GM21786 (cell line): ENCODE data around the gene HACD2.

Source experiments
- ATAC-seq: cut with Tn5 transposase; IDR thresholded peaks from one replicate; pipeline ENCODE4 v1.9.1; 2021; ENCODE audit not compliant: unreplicated experiment

HACD2 gene

DNA sequence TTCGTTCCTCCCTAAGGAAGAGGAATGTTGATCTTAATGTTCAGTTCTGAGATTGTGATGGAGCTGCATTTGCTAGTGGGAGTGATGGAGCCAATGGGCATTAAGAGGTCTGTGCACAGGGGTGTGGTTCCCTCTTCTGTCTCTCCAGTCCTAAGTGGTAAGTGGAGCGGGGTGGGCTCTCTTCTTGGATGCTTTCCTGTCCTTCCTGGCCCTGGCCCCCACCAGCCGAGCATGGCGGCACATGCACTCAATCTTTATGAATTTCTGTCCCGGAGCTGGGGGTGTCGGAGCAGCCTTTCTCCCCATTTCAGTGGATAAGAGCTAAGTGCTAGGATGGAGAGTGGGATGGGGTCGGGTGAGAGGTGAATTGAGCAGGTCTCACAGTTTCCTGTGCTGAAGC lies 98.4 kb downstream of the HACD2 start:
- no peak for ATAC-seq

DNA sequence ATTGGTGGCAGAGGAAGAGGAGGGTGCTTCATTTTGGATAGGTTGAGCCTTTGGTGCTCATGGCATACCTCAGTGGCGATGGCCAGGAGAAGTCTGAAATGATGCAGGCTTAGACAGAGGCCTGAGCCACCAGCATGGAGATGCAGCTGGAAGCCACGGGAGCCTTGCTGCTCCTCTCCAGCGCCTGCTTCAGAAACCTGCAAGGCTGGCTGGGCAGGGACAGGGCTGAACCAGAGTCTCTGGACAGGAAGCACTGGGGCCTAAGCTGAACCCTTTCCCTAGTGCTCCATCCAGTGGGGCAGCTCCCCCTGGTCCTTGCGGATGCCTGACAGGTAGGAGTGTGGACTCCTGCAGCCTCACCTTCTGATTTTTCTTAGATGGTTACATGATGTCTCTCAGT lies 99.3 kb downstream of the HACD2 start:
- no peak for ATAC-seq

DNA sequence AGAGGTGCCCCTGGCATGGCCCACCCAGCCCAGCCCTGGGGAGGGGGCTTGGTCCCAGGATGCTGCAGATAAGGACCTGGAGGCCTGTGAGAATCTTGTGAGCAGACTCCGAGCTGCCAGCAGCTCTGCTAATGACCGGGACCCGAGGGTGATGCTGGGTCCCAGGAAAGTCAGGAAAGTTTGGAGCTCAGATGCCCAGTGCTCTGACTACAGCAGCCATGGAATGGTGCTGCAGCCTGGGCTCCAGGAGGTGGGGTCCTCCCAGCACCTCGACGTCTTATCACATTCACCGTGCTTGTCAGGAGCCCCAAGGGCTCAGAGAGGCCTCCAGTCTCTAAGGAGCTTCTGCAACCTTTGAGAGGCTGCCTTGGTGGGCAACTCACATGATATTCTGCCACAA lies 101.7 kb downstream of the HACD2 start:
- ATAC-seq = no peak

DNA sequence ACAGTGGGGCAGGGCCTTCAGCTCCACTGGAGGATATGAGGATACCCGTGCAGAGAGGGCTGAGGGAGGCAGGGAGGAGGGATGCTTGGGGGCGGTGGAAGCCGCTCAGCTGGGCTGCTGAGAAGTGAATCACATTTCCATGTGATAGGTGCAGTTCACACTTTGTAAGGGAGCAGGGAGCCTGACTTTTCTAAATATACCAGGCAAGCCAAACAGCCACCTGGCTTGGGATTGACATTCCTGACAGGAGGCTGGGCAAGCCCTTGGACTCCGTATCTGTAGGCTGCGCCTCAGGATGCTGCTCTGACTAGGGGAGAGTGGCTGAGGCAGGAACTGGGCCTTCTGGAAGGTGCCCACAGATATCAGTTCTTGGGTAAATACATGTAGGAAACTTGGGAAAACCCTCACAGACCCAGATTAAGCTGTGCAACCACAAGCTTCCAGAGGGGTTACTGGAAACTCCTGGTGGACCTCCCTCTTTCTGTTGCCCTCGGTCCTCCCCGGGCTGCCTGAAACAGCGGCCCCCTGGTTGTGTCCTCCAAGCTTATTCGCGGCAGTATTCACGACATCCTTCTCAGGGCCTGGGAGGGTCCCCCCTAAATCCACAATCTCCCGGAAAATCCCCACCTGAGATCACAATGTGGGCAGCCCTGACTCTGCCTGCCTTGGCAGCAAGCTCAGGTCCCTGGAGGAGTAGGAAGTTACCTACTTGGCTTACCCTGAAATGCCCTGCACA lies 103.0 kb downstream of the HACD2 start:
- ATAC-seq = no peak

DNA sequence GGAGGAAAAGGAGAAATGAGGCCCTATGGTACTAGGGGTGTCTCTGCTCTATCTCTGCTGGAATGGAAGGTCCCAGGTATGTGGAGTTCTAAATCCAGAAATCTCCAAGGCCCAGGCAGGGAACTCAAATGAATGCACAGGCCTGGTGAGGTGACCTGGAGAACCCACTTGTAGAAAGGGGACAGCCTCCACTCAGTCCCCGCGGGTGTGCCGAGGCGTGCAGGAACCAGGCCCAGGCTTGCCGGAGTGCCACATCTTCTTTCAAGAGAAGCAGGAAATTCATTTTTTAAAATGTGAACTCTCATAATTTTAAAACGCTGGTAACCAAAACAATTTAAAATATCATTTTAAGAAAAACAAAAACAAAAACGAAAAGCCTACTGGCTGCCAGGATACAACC lies 103.8 kb downstream of the HACD2 start:
- no peak for ATAC-seq

DNA sequence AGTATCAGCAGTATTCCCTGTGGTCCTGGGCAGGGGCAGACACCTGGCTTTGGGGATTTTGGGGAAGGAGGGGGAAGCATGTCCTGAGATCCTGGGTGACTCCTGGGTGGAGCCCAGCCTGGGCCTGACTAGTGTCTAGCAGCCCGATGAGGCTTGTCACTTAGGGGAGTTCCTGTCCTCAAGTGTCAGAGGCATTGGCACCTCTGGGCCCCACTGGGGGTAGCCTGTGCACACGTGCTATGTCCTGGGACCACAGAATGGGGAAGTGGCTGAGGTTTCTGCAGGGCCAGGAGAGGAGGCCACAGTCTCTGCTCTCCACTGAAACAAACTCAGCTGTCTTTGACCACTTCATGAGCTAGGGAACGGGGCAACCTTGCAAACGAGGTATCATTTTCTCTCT lies 104.4 kb downstream of the HACD2 start:
- no peak for ATAC-seq

DNA sequence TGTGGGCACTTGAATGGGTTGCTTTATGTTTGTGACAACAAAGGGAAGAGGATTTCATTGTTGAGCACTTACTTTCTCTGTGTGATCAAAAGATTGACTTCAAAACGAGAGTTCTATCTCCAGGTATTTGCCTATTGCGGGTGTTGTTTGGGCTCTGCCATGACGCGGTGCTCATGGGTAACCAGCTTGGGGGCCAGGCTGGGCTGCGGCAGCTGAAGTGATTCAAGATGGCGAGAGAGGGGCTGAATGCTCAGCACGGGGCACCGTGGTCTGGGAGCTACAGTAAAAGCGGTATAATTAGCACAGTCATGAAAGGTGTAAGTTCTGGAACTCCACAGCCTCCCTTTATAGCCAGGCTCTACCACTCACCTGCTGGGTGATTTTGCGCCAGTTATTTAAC lies 105.0 kb downstream of the HACD2 start:
- ATAC-seq = no peak

DNA sequence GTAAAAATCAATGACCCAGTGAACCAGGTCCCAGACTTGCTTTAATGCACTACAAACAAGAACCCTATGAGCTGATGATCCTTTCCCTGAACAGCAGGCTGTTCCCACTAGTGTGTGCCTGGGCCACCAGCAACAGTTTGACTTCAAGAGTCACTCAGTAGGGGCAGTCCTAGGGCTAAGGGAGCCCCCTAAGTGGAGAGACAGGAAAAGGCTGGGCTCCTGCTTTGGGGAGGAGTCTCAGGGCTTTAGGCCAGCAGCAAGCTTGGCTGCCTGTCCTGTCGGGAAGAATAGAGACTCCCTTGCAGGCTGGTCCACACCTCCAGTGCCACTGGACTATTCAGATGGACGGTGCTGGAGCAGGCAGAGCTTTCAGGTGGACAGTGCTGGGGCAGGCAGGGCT lies 106.5 kb downstream of the HACD2 start:
- no peak for ATAC-seq

DNA sequence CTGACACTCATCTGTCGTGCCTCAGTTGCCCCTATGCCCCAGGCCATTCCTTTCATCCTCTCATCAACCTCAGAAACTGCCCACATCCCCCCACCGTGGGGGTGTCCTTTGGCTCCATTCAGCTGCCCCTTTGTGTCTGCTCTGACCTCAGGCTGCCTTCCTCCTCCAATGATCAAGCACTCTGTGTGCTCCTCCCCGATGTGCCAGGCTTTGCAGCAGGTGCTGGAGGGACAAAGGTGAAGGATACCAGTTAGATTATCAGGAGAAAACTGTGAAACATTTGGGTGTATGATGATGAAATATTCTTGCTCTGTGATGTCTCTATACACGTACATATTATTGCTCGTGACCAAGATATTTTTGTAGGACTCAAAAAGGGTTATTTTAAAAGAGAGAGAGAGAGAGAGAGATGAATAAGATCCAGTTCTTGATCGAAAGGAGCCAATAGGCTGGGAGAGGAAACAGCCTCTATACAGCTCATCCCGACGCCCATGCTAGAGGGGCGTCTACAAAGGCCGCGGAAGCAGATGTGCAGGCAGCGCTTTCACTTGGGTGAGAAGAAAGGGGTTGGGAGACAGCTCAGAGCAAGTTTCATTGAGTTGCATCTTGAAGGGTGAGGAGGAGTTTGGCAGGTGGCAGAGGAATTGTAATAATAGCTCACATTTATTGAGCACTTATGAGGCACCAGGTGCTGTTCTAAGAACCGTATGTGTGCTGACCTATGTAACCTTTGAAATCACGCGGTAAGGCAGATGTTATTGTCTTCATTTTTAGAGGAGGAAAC lies 107.7 kb downstream of the HACD2 start:
- no peak for ATAC-seq

DNA sequence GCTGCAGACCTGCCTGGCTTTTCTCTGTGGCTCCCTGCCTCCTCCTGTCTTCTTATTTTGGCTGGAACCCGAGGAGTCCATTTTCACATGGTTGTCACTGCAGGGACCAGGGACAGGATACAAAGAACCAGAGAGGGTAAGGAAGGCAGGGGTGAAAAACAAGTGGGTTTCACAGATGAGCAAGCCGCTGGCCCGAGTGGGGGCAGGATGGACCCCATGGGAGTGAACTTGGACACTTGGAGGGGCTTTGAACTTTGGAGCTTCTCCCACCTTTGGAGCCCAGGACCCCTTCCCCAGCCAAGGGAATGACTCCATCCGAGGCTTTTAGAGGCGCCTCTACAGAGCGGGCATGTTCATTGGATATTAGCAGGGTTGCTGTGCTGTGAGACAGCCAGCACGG lies 109.1 kb downstream of the HACD2 start:
- ATAC-seq = no peak

DNA sequence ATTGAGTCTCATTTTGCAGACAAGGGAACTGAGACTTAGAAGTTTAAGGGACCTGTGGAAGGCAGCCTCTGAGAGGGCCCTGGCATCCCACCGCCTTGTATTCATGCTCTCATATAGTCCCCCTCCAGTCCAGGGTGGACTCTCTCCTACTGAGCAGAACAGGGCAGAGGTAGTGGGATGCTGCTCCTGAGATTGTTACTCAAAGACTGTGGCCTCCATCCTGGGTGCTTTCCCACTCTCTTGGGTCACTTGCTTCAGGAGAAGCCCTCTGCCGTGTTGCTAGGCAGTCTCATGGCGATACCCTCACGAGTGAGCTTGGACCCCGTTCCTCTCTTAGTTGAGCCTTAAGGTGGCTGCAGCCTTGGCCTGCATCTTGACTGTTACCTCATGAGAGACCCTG lies 113.7 kb downstream of the HACD2 start:
- ATAC-seq = no peak

DNA sequence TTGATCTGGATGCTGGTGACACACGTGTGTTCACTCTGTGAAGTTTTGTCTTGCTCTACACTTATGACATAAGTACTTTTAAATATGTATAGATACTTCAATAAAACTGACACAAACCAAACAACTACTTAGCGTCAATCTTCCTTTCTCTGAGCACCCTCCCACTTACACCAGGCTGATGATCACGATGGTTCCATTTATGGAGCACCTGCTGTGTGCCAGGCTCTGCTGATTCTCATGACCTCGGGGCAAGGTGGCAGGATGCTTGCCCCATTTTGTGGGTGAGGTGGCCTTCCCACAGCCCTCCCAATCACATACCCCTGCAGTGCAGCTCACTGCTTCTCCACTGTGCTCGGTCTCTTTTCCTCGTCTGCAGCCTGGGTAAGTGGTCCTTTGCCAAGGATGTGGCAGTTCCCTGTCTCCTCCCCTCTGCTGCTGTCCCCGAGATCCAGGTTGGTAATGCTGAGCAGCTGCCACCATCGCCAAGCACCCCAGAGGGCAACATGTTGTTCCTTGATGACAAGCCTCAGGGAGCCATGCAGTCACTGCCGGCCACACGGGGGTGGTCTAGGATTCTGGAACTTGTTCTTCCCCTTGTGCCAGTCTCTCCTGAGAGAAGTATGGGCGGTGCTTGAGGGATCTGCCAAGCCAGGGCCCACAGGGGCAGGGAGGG lies 115.4 kb downstream of the HACD2 start:
- ATAC-seq = no peak

DNA sequence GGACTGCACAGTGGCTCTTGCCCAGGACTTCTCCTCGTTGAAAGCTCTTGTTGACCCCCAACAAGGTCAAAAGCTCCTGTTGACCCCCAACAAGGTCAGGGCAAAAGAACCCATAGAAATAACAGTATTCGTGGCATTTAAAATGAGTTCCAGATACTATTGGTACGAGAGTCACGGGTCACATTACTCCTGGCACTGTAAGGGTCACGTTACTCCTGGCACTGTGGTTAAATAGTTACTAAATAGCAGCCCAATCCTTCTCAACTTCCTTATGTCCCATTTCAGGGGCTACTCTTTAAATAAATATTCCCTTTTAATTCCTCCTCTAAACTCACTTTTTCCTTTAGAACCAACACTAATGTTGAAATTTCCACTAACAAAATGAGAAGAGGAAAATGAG lies 117.8 kb downstream of the HACD2 start:
- no peak for ATAC-seq

DNA sequence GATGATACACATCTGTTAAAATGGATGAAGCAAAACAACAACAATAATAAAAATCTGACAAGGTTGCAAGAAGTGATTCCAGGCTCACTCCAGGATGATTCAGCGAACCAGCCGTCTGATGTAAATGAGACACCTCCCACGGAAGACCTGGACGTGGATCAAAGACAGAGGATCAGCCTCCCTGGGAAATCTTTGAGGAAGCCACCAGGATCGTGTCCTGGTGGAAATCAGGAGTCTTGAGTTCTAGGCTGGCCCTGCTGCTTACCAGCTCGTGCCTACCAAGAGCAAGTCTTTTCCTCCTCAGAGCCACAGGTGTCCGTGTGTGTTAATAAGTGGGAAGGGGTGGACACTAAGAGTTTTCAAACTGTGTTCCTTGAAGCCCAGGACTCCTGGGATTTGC lies 120.6 kb downstream of the HACD2 start:
- no peak for ATAC-seq

DNA sequence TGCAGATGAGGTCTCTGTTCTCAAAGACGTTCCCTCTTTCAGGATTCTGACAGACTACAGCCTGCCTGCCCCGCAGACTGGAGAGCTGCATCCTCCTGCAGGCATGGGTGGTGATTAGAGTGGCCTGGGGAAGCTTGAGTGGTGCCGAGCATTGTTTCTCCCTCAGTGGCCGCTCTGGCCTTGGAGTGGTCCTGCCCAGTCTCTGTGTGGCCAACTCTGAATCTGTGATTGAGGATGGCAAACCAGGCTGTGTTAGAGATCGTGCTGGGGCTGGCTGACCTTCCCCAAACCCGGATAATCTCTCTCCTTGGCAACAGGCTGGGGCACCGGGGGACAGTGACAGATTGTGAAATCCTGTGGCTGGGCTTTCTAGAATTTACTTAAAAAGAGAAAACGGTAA lies 125.0 kb downstream of the HACD2 start:
- ATAC-seq = no peak

DNA sequence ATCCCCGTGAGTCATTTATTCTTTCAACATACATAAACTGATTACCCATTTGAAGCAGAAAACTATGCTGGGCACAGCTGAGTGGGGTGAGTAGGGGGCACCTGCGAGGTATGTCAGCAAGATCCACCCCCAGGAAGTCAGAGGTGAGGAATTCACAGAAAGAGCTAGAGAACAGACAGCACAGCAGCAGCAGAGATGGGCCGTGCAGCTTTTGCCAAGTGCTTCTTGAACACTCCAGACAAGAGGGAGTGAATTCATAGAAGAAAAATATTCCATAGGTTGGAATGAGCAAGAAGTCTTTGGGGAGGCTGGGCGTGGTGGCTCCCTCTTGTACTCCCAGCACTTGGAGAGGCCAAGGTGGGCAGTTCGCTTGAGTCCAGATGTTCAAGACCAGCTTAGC lies 126.6 kb downstream of the HACD2 start:
- no peak for ATAC-seq

DNA sequence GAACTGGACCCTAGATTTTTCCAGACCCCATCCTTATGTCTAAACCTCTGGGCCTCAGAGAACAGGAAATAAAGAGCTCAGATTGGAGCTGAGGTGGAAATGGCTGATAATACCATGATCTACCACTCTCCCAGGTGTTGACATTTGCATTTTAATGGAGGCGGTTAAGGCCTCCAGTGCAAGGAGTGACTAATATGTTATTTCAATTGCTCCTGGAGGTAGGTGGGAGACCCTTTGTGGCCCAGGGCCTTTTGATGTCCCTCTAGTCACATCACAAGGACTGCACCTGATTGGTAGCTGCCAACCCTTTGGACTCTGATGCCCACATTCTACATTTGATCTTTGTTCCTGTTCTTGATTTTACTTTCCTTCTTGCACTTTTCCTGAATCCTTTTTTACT lies 127.0 kb downstream of the HACD2 start:
- ATAC-seq = no peak

DNA sequence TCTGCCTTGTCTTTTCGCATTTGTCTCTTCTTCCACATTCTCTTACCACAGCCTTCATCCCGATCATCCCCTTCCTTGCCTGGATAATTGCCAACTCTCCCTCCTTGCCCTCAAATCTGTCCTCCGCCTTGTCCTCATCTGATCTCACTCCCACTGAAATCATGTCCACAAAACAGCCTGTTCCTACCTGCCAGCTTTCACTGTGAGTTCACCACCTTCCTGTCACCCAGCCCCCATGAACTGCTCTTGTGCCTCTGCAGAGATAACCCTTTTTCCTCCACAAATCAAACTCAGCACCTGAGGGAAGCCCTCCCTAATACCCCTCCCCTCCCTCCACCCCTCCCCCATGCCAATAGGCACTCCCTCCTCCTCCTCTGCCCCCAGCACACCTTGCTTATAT lies 131.2 kb downstream of the HACD2 start:
- ATAC-seq = no peak

DNA sequence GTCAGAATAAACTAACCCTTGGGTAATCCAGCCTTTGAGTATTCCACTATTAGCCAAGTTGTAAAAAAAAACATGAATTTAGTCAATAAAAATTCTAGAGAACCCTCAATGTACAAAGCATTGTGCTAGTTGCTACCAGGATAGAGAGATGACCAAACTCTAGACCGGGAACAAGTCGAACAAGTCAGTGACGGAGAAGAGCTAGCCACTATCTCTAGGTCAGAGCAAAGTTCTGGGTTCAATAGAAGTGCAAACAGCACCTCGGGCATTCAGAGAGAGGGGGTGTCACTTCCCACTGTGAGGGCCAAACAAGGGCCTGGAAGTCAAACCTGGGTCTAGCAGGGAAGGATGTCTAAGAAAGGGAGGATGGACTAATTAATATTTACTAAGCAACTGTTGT lies 133.7 kb downstream of the HACD2 start:
- ATAC-seq = no peak

DNA sequence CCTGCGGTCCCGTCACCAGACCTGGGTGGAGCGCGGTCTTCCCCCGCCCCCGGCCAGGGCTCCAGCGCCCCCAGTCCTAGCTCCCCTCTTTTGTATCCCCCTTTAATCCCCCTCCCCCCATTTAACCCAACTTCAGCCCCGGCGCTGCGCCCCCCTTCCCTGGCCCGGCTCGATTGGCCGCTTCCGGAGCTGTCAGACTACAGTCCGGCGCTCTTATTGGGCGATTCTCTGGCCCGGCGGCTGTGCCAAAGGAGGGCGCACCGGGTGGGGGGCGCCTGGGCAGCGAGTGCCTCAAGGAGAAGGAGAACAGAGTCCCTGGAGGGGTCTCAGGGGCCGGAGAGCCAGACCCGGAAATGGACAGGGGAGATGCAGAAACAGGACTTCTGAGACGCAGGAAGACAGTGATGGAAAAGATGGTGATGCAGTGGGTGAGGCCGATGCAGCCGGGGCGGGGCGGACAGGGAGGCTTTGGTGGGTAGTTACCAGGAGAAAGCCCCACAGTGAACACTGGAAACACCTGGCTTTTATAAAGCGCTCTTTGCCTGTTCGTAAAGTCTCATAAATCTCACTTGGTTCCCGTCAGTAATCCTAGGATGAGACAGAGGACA lies 134.8 kb downstream of the HACD2 start:
- ATAC-seq = no peak

DNA sequence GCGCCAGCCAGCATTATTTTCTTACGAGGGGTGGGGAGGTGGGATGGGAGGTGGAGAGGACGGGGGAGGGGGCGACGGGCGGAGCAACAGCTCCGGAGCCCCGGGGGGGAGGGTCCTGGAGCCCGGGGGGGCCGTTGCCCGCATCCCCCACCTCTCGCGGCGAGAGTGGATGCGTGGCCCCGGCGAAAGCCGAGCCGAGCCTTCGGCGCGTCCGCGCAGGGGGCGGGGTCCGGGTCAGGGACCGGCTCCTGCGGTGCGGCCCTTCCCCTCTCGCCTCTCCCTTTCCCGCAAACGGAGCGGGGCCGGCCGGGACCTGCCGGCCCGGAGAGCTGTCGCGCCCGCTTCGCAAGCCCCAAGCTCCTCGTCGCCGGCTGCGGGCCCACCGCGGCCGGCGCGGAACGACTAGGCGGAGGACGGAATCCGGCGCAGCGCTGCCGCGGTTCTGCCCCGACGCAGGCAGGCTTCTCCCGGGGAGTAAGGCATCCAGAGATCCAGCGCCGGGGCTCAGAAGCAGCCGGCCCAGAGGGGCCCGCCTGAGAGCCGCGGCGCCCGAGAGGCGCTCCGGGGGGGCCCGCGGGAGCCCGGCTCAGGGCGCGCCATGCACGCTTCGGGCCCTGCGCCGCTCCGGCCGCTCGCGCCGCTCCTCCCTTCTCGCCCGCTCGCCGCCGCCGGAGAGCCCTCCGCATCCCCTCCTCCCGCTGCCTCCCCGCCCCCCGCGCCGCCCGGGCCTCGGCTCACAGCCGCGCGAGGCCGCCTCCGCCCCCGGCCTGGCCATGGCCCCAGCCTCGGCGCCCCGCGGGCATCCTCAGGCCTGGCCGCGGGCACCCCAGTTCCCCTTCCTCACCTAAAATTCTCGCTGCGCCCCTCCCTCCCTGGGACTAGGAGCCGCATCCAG lies 135.5 kb downstream of the HACD2 start:
- no peak for ATAC-seq
